Progenitor cell of endocrine pancreas (in vitro differentiated cells): ENCODE measurements around the gene RAET1G. TPM values are rescaled to one million over a fixed set of nuclear protein-coding genes. Genes with fewer than 3 reads are reported as not detected.
"Not testable (repeated sequence)": the region's sequence is repeated elsewhere in the genome, so short reads cannot be mapped to it uniquely, and the experiment has no call there.

Experiments
- DNase-seq: peaks from one replicate; pipeline ENCODE4 v3.0.0; 2021; ENCODE audit warnings: low spot score; ENCODE audit not compliant: unreplicated experiment
- H3K27ac Mint-ChIP-seq: 2 replicates; pipeline ENCODE4 v1.8.0; 2021; ENCODE audit warnings: mild to moderate bottlenecking, moderate library complexity, mixed read lengths
- H3K27me3 Mint-ChIP-seq: 2 replicates; pipeline ENCODE4 v1.8.0; 2021; ENCODE audit warnings: mixed read lengths
- H3K36me3 Mint-ChIP-seq: 2 replicates; pipeline ENCODE4 v1.8.0; 2022; ENCODE audit warnings: mixed read lengths; ENCODE audit not compliant: insufficient read depth
- H3K4me1 Mint-ChIP-seq: 2 replicates; pipeline ENCODE4 v1.8.0; 2021; ENCODE audit warnings: low read depth, mixed read lengths
- H3K4me3 Mint-ChIP-seq: 2 replicates; pipeline ENCODE4 v1.8.0; 2021; ENCODE audit warnings: low read depth, mild to moderate bottlenecking, moderate library complexity, mixed read lengths
- H3K9me3 Mint-ChIP-seq: 2 replicates; pipeline ENCODE4 v1.8.0; 2021; ENCODE audit warnings: low read depth, mixed read lengths
- CTCF ChIP-seq: fragments of 200-600 bp; sonication (generic); IDR thresholded peaks from one replicate; pipeline ENCODE4 v1.5.0; 2021; ENCODE audit warnings: antibody characterized with exemption, mild to moderate bottlenecking; ENCODE audit not compliant: unreplicated experiment
- total RNA-seq: library from RNA; stranded (reverse); gene quantifications from 2 replicates; pipeline ENCODE4 v1.2.1, GENCODE V29; 2021

The RAET1G gene
- total RNA-seq, 1 donor from 2014 or later, result not detected

DNA sequence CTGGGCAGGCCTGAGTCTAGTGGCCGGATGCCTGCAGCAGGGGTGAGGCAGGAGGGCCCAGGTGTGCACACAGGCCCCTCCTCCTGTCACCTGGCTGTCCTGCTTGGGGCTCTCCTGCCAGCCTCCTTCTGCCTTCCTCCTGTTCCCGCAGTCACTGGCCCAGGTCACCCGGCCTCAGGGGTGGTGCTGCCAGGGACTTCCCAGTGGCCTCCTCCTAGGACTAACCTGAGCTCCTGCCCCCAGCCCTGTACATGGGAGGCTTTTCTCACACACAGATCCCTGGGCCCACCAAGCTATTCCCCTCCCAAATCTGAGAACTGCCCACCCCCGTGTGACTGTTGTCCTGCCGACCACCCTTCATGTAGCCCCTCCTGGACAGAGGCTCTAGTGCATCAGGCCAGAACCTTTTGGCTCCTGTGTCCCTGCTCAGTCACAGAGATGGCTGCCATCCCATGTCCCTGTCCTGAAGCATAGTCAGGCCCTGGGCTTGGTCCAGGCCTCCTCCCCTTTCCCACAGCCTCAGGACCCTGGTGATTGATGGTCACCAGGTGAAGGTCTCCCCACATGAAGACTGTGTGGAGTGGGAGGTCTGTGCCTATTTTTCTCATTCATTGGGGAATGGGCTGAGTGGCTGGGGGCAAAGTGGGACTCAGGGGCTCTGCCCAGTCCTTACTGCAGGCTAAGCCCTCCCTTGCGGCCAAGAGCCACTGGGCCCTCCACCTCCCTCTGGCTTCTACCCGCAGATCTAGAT is 39.7 kb upstream of the RAET1G start:
- Mint-ChIP-seq H3K4me3 (peak overlapping the region; percentile 66), H3K4me1 (peaks cover 12% of the 10 kb centered on the region), H3K27ac (peak overlapping the region; percentile 57), H3K36me3 (no peaks in the 10 kb centered on the region), H3K9me3 (no peaks in the 10 kb centered on the region), H3K27me3 (peaks cover 97% of the 10 kb centered on the region)
- DNase-seq, result no peak
- TF ChIP-seq CTCF, result no peak

DNA sequence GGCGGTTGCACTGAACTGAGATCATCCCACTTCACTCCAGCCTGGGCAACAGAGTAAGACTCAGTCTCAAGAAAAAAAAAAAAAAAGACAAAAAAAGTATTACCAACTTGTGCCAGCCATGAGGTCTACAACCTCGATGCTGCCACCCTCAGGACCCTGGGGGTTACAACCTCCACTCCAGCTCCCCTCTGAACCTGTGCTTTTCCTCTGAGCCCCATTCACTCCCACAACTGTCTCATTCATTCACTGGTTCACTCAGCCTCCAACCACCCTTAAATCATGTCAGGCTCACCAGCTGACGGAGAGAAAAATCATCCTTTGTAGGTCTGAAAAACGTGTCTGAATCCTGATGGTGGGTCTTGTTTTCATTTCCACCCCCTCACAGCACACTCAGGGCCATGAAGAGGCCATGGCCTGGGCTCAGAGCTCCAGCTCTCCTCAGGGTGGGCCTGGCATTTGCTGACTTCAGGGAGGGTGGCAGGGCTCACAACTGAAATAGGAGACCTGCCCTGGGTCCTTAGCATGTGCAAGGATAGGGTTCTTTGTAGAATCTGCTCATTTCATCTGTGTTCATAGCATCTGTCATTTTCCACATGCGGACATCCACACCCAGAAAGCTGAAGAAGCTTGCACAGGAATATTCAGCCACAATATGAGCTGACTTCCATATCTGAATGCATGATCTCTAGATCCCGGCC is 39.0 kb upstream of the RAET1G start:
- peaks cover 12% of the 10 kb centered on the region for H3K4me1 Mint-ChIP-seq
- no peak overlapping the region for H3K27ac Mint-ChIP-seq
- no peaks in the 10 kb centered on the region for H3K9me3 Mint-ChIP-seq
- H3K4me3 Mint-ChIP-seq, result no peak overlapping the region
- H3K36me3 Mint-ChIP-seq, result no peaks in the 10 kb centered on the region
- DNase-seq, result no peak
- peak; percentile 43 for TF ChIP-seq CTCF
- peaks cover 97% of the 10 kb centered on the region for H3K27me3 Mint-ChIP-seq

GRCh38 chr6:149960488-149960887 is 37.6 kb upstream of the RAET1G start:
- TF ChIP-seq CTCF, result no peak
- Mint-ChIP-seq H3K27me3 (peaks cover 97% of the 10 kb centered on the region), H3K36me3 (no peaks in the 10 kb centered on the region), H3K4me3 (no peak overlapping the region), H3K9me3 (no peaks in the 10 kb centered on the region), H3K27ac (no peak overlapping the region), H3K4me1 (peaks cover 12% of the 10 kb centered on the region)
- no peak for DNase-seq

DNA sequence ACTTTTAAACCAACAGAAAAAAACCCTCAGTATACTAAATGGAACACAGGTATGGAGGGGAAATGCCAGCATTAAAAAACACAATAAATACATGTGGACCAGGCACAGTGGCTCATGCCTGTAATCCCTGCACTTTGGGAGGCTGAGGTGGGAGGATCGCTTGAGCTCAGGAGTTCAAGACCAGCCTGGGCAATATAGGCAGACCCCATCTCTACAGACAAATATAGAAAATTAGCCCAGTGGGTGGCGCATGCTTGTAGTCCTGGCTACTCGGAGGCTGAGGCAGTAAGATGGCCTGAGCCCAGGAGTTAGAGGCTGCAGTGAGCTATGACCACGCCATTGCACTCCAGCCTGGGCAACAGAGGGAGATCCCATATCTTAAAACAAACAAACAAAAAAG is 36.9 kb upstream of the RAET1G start:
- peaks cover 97% of the 10 kb centered on the region for H3K27me3 Mint-ChIP-seq
- H3K9me3 Mint-ChIP-seq, H3K4me3 Mint-ChIP-seq, DNase-seq, H3K4me1 Mint-ChIP-seq, H3K27ac Mint-ChIP-seq, H3K36me3 Mint-ChIP-seq: not testable (repeated sequence)

- not testable (repeated sequence) for H3K36me3 Mint-ChIP-seq, H3K4me1 Mint-ChIP-seq, H3K27ac Mint-ChIP-seq, H3K9me3 Mint-ChIP-seq, DNase-seq, H3K4me3 Mint-ChIP-seq
- peaks cover 87% of the 10 kb centered on the region for H3K27me3 Mint-ChIP-seq
Measured at GRCh38 chr6:149958124-149958523, 35.2 kb upstream of the RAET1G start.

- not testable (repeated sequence) for H3K9me3 Mint-ChIP-seq, H3K4me1 Mint-ChIP-seq, H3K36me3 Mint-ChIP-seq, H3K4me3 Mint-ChIP-seq, DNase-seq
- peaks cover 87% of the 10 kb centered on the region for H3K27me3 Mint-ChIP-seq
- H3K27ac Mint-ChIP-seq, result peak overlapping the region; percentile 35
Measured at GRCh38 chr6:149955654-149956317, 32.9 kb upstream of the RAET1G start.

GRCh38 chr6:149954984-149955653 is 32.2 kb upstream of the RAET1G start:
- peaks cover 87% of the 10 kb centered on the region for H3K27me3 Mint-ChIP-seq
- H3K9me3 Mint-ChIP-seq, DNase-seq, H3K27ac Mint-ChIP-seq, H3K4me3 Mint-ChIP-seq, H3K36me3 Mint-ChIP-seq, H3K4me1 Mint-ChIP-seq: not testable (repeated sequence)

DNA sequence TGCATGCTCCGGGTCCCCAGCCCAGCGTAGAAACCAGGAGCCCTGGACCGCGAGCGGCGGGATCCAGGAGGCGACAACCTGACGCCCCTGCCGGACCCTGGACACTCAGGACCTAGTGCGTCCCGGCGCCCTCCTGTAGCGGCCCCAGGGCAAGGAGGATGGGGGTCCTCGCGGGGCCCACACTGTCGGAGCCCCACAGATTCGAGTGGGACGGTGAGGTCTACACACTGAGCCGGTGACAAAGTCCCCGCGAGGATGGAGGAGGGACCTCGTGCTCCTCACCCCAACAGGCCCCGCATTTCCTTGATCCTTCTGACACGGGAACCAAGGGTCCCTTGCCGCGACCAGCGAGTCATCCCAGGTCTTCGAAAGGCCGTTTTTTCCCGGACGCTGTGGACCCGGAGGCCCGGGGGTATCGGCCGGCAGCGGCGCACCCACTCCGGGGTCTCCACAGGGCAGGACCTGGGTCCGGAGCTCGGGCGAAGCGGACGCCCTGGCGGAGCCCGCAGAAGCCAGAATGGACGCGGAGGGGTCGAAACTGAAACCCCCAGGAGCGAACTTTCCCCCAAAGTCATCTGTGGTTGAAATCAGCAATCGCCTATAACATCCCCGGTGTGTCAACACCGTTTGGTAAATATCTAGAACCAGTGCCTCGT is 31.5 kb upstream of the RAET1G start:
- H3K9me3 Mint-ChIP-seq, H3K36me3 Mint-ChIP-seq, DNase-seq, H3K4me3 Mint-ChIP-seq, H3K27ac Mint-ChIP-seq, H3K4me1 Mint-ChIP-seq: not testable (repeated sequence)
- H3K27me3 Mint-ChIP-seq, result peaks cover 87% of the 10 kb centered on the region

DNA sequence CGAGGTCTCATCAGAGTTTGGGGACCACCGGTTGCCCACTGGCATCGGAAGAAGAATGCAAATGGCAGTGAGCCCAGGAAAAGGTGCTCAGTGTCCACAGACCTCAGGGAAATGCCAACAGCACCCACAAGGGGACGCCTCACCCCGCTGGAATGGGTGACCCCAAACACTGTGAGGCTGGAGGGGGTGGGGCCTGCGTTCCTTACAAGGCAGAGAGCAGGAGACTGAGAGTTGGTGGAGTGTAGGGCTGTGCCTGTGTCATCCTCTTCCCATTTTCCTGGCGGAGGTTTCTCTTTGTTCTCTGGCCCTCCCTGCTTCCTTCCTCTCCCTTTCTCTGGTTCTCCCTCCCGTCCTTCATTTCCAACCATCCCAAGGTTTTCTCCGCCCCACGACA is 31.0 kb upstream of the RAET1G start:
- not testable (repeated sequence) for H3K27ac Mint-ChIP-seq, H3K9me3 Mint-ChIP-seq, H3K4me3 Mint-ChIP-seq, H3K36me3 Mint-ChIP-seq, DNase-seq, H3K4me1 Mint-ChIP-seq
- H3K27me3 Mint-ChIP-seq, result peaks cover 87% of the 10 kb centered on the region
